ENCODE measurements around the gene AAGAB. TPM values are rescaled to one million over a fixed set of nuclear protein-coding genes. Genes with fewer than 3 reads are reported as not detected.

AAGAB gene
- total and polyA plus RNA-seq, 7 experiments from 2014 or later, result 19.5 to 47.8 (median 25.7) TPM

GRCh38 chr15:67170143-67170925 is 84.1 kb downstream of the AAGAB start:
- Histone ChIP-seq H3K9me3 (ENCODE audit: control insufficient read depth in 2 of 3, low read length in 3 of 3) (no peaks in the 10 kb centered on the region), H3K36me3 (ENCODE audit: control insufficient read depth in 2 of 3, insufficient read depth in 3 of 3, low read length in 3 of 3) (peaks cover 6 to 62% (median 14%) of the 10 kb centered on the region in 3 experiments), H3K27ac (ENCODE audit: low read depth, low read length) (no peak overlapping the region), H3K4me3 (ENCODE audit: low read length) (no peak overlapping the region), H3K27me3 (ENCODE audit: control insufficient read depth in 2 of 2, insufficient read depth in 2 of 2, low read length in 2 of 2) (no peaks in the 10 kb centered on the region), H3K4me1 (ENCODE audit: control insufficient read depth in 2 of 2, insufficient read depth in 2 of 2, low read length in 2 of 2) (no peaks in the 10 kb centered on the region)
- DNase-seq (no peak), ATAC-seq (no peak)
- intact Hi-C loops (cut with micrococcal nuclease), result no loop called here
- Mint-ChIP-seq H3K27ac (peak overlapping the region in 6 of 9 donors; percentile 13 to 40 (median 30)), H3K36me3 (peaks cover 0 to 65% (median 34%) of the 10 kb centered on the region in 5 donors), H3K27me3 (no peaks in the 10 kb centered on the region), H3K4me1 (peaks cover 6 to 66% (median 22%) of the 10 kb centered on the region in 7 donors), H3K4me3 (no peak overlapping the region), H3K9me3 (no peaks in the 10 kb centered on the region)
- ChIA-PET CTCF (interaction anchor here (0.6 kb wide), 1 partner anchor 37 kb away, joined by 3 read pairs; no protein-coding TSS in a partner anchor), POLR2A (interaction anchor here (0.7 kb wide), 1 partner anchor 50 kb away, joined by 3 read pairs; no protein-coding TSS in a partner anchor)

DNA sequence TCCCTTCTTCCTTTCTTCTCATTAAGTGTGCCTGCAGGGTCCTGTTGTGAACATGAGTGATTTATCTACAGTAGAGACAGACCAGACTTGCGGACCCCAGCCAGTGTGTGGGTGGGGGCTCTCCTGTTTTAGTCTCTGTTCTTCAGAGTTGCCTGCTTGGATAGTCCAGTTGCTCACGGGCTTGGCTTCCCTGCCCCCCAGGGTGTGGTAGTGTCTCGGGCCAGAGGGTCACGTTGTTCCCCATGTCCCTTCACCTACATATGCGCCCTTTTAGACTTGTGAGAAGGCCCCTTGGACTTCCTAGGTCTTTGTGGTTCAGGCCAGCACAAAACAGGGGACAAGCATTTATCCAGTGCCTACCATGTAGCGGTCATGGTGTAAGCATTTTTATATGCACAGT is 85.8 kb downstream of the AAGAB start:
- Histone ChIP-seq H3K4me1 (ENCODE audit: control insufficient read depth in 2 of 2, insufficient read depth in 2 of 2, low read length in 2 of 2) (no peaks in the 10 kb centered on the region), H3K27me3 (ENCODE audit: control insufficient read depth in 2 of 2, insufficient read depth in 2 of 2, low read length in 2 of 2) (no peaks in the 10 kb centered on the region), H3K36me3 (ENCODE audit: control insufficient read depth in 2 of 3, insufficient read depth in 3 of 3, low read length in 3 of 3) (peaks cover 6 to 63% (median 14%) of the 10 kb centered on the region in 3 experiments), H3K9me3 (ENCODE audit: control insufficient read depth in 2 of 3, low read length in 3 of 3) (no peaks in the 10 kb centered on the region), H3K4me3 (ENCODE audit: low read length) (no peak overlapping the region), H3K27ac (ENCODE audit: low read depth, low read length) (no peak overlapping the region)
- ATAC-seq (no peak), DNase-seq (no peak)
- H3K27me3 Mint-ChIP-seq, result no peaks in the 10 kb centered on the region
- H3K27ac Mint-ChIP-seq, result peak overlapping the region in 1 of 9 donors; percentile 32
- POLR2A ChIA-PET, result no interaction called here
- H3K9me3 Mint-ChIP-seq, result no peaks in the 10 kb centered on the region
- intact Hi-C loops (cut with micrococcal nuclease), result no loop called here
- no peak overlapping the region for H3K4me3 Mint-ChIP-seq
- peaks cover 4 to 56% (median 12%) of the 10 kb centered on the region in 7 donors for H3K4me1 Mint-ChIP-seq
- peaks cover 0 to 68% (median 32%) of the 10 kb centered on the region in 5 donors for H3K36me3 Mint-ChIP-seq
- CTCF ChIA-PET, result no interaction called here

- ATAC-seq (no peak), DNase-seq (no peak)
- peaks cover 0 to 58% (median 27%) of the 10 kb centered on the region in 5 donors for H3K36me3 Mint-ChIP-seq
- H3K4me3 ChIP-seq (ENCODE audit: low read length), result no peak overlapping the region
- no peaks in the 10 kb centered on the region for H3K27me3 Mint-ChIP-seq
- no peaks in the 10 kb centered on the region for H3K4me1 ChIP-seq (ENCODE audit: control insufficient read depth in 2 of 2, insufficient read depth in 2 of 2, low read length in 2 of 2)
- peaks cover 4 to 55% (median 6%) of the 10 kb centered on the region in 7 donors for H3K4me1 Mint-ChIP-seq
- no peak overlapping the region for H3K27ac ChIP-seq (ENCODE audit: low read depth, low read length)
- intact Hi-C loops (cut with micrococcal nuclease), result no loop called here
- ChIA-PET CTCF (no interaction called here), POLR2A (interaction anchor here (0.5 to 0.7 kb wide), 2 partner anchors 26 to 34 kb away, joined by 3 read pairs; no protein-coding TSS in a partner anchor)
- H3K27me3 ChIP-seq (ENCODE audit: control insufficient read depth in 2 of 2, insufficient read depth in 2 of 2, low read length in 2 of 2), result no peaks in the 10 kb centered on the region
- H3K4me3 Mint-ChIP-seq, result no peak overlapping the region
- H3K9me3 Mint-ChIP-seq, result no peaks in the 10 kb centered on the region
- H3K9me3 ChIP-seq (ENCODE audit: control insufficient read depth in 2 of 3, low read length in 3 of 3), result no peaks in the 10 kb centered on the region
- peak overlapping the region in 3 of 9 donors; percentile 43 to 61 (median 43) for H3K27ac Mint-ChIP-seq
- peaks cover 6 to 61% (median 14%) of the 10 kb centered on the region in 3 experiments for H3K36me3 ChIP-seq (ENCODE audit: control insufficient read depth in 2 of 3, insufficient read depth in 3 of 3, low read length in 3 of 3)
These were observed 87.4 kb downstream of the AAGAB start for GRCh38 chr15:67167091-67167490.

- Histone ChIP-seq H3K27ac (ENCODE audit: low read depth, low read length) (no peak overlapping the region), H3K4me1 (ENCODE audit: control insufficient read depth in 2 of 2, insufficient read depth in 2 of 2, low read length in 2 of 2) (peaks cover 0 to 3% of the 10 kb centered on the region in 2 donors), H3K9me3 (ENCODE audit: control insufficient read depth in 2 of 3, low read length in 3 of 3) (no peaks in the 10 kb centered on the region), H3K27me3 (ENCODE audit: control insufficient read depth in 2 of 2, insufficient read depth in 2 of 2, low read length in 2 of 2) (no peaks in the 10 kb centered on the region), H3K36me3 (ENCODE audit: control insufficient read depth in 2 of 3, insufficient read depth in 3 of 3, low read length in 3 of 3) (peaks cover 6 to 61% (median 10%) of the 10 kb centered on the region in 3 experiments), H3K4me3 (ENCODE audit: low read length) (no peak overlapping the region)
- Mint-ChIP-seq H3K4me1 (peaks cover 4 to 53% (median 8%) of the 10 kb centered on the region in 7 donors), H3K27me3 (no peaks in the 10 kb centered on the region), H3K4me3 (no peak overlapping the region), H3K27ac (peak overlapping the region in 3 of 9 donors; percentile 10 to 61 (median 43)), H3K9me3 (no peaks in the 10 kb centered on the region), H3K36me3 (peaks cover 0 to 57% (median 26%) of the 10 kb centered on the region in 5 donors)
- ChIA-PET POLR2A (interaction anchor here (0.5 to 0.7 kb wide), 2 partner anchors 26 to 34 kb away, joined by 3 read pairs; no protein-coding TSS in a partner anchor), CTCF (no interaction called here)
- intact Hi-C loops (cut with micrococcal nuclease), result no loop called here
- DNase-seq (no peak), ATAC-seq (no peak)
These were observed 88.0 kb downstream of the AAGAB start for GRCh38 chr15:67166280-67167009.

DNA sequence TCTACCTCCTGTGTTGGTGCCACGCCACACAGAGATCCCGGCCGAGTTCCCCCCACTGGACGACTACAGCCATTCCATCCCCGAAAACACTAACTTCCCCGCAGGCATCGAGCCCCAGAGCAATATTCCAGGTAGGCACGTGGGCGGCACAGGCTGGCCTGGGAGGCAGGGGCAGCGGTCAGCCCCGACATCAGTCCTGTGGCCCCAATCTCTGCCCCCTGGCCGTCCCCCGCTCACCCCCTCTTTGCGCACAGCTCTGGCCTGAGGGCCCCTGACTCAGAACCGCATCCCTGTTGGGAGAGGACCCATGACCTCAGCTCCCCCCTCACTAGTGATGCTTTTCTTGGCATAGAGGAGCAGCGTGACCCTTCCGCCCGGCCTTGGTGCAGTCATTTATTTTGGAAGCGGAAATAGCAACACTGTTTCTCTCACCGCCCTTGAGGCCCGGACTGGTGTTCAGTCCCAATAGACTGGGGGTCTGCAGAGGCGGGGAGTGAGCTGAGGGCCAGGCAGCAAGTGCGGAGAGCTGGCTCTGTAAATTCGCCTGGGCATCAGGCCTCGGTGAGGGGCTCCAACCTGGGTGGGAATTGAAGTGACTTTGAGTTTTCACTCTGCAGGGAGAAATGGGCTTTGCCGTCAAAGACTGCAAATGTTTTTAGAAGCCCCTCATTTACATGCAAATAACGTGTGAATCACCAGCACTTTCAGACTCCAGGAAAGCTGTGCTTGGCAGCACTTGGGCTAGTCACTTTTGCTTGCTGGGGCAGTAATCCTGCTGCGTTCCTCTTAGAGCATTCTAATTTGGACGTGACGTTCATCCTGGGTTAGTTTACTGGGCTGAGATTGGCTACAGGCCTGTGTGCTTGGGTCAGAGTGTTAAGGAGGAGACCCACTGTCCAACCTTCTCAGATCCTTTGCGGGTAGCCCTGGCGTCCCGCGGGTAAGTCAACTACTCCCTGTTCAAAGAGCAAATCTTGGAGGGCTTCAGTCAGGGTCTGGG is 88.9 kb downstream of the AAGAB start:
- H3K9me3 Mint-ChIP-seq, result no peaks in the 10 kb centered on the region
- intact Hi-C loops (cut with micrococcal nuclease), result no loop called here
- no peak overlapping the region for H3K4me3 Mint-ChIP-seq
- Histone ChIP-seq H3K9me3 (ENCODE audit: control insufficient read depth in 2 of 3, low read length in 3 of 3) (no peaks in the 10 kb centered on the region), H3K36me3 (ENCODE audit: control insufficient read depth in 2 of 3, insufficient read depth in 3 of 3, low read length in 3 of 3) (peaks cover 6 to 56% (median 7%) of the 10 kb centered on the region in 3 experiments), H3K27ac (ENCODE audit: low read depth, low read length) (no peak overlapping the region), H3K4me3 (ENCODE audit: low read length) (no peak overlapping the region), H3K27me3 (ENCODE audit: control insufficient read depth in 2 of 2, insufficient read depth in 2 of 2, low read length in 2 of 2) (no peaks in the 10 kb centered on the region), H3K4me1 (ENCODE audit: control insufficient read depth in 2 of 2, insufficient read depth in 2 of 2, low read length in 2 of 2) (peaks cover 0 to 7% of the 10 kb centered on the region in 2 donors)
- H3K27me3 Mint-ChIP-seq, result no peaks in the 10 kb centered on the region
- ChIA-PET CTCF (no interaction called here), POLR2A (no interaction called here)
- DNase-seq (no peak), ATAC-seq (no peak)
- H3K27ac Mint-ChIP-seq, result no peak overlapping the region
- peaks cover 0 to 52% (median 20%) of the 10 kb centered on the region in 5 donors for H3K36me3 Mint-ChIP-seq
- peaks cover 4 to 56% (median 8%) of the 10 kb centered on the region in 7 donors for H3K4me1 Mint-ChIP-seq

DNA sequence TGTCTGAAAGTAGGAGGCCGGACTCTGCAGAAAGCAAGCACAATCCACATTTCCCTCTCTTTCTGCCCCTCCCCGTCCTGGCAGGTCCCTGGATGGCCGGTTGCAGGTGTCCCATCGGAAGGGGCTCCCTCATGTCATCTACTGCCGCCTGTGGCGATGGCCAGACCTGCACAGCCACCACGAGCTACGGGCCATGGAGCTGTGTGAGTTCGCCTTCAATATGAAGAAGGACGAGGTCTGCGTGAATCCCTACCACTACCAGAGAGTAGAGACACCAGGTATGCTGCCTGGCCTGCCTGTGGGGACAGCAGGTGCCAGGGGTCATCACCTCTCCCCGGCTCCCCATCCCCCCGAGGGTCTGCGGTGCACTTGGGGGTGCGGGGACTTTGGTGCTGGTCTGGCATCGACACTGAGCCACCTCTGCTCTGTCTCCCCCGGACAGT is 89.6 kb downstream of the AAGAB start:
- ATAC-seq (no peak), DNase-seq (no peak)
- Histone ChIP-seq H3K27ac (ENCODE audit: low read depth, low read length) (no peak overlapping the region), H3K36me3 (ENCODE audit: control insufficient read depth in 2 of 3, insufficient read depth in 3 of 3, low read length in 3 of 3) (peaks cover 4 to 49% (median 6%) of the 10 kb centered on the region in 3 experiments), H3K27me3 (ENCODE audit: control insufficient read depth in 2 of 2, insufficient read depth in 2 of 2, low read length in 2 of 2) (no peaks in the 10 kb centered on the region), H3K9me3 (ENCODE audit: control insufficient read depth in 2 of 3, low read length in 3 of 3) (no peaks in the 10 kb centered on the region), H3K4me1 (ENCODE audit: control insufficient read depth in 2 of 2, insufficient read depth in 2 of 2, low read length in 2 of 2) (peaks cover 0 to 7% of the 10 kb centered on the region in 2 donors), H3K4me3 (ENCODE audit: low read length) (no peak overlapping the region)
- ChIA-PET POLR2A (no interaction called here), CTCF (no interaction called here)
- Mint-ChIP-seq H3K27me3 (no peaks in the 10 kb centered on the region), H3K27ac (peak overlapping the region in 1 of 9 donors; percentile 42), H3K36me3 (peaks cover 0 to 45% (median 15%) of the 10 kb centered on the region in 5 donors), H3K4me1 (peaks cover 4 to 52% (median 8%) of the 10 kb centered on the region in 7 donors), H3K4me3 (no peak overlapping the region), H3K9me3 (no peaks in the 10 kb centered on the region)
- intact Hi-C loops (cut with micrococcal nuclease), result no loop called here

Data from naive thymus-derived CD4-positive, alpha-beta T cell (primary cell).